HG02642 (cell line): ENCODE data around the gene CRYL1.
A peak's percentile ranks its signal among the peaks of the same experiment; 100 is the strongest.

Source experiments
- ATAC-seq: cut with Tn5 transposase; IDR thresholded peaks from one replicate; pipeline ENCODE4 v1.9.1; 2021; ENCODE audit warnings: mild to moderate bottlenecking; ENCODE audit not compliant: unreplicated experiment, poor library complexity

CRYL1 gene

GRCh38 chr13:20525601-20526544 is at the start of gene CRYL1:
TSS of gene CRYL1 (minus strand) at chr13:20525857. CDS start at chr13:20525794, 63 bp downstream.
- peak; percentile 83 for ATAC-seq

DNA sequence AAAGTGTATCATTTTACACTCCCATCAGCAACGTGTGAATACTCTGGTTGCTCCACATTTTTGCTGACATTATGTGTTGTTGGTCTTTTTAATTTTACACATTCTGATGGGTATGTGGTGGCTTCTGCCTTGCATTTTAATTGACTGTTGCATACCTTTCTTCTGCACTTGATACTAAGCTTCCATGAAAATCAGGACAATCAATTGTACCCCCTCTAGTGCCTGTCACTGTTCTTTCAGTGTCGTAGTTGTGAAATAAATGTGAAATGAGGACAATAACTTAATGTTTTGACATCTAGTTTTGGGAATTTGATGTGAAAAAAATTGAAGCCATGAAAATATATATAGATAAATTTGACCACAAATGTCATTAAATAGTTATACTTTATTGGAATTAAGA is 48.0 kb upstream of the CRYL1 start:
- no peak for ATAC-seq

GRCh38 chr13:20573186-20573585 is 47.5 kb upstream of the CRYL1 start:
- ATAC-seq = no peak

DNA sequence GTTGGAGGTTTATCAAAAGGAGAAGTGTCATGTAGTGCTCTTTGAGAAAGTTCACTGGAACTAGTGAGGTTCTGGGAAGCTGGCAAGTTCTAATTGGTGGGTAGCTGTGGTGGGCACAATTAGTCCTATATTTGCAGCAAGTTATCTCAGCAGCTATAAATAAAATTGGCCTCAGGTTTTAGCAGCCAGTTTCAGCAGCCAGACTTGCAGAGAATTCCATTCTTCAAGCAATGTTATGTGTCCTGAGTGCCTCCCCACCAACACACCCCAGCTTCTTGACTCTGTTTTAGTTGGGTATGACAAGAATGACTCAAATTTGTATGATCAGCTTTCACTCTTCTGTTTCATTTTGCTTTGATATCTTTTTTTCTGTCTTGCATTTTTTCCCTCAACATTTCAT is 46.0 kb upstream of the CRYL1 start:
- ATAC-seq = no peak

DNA sequence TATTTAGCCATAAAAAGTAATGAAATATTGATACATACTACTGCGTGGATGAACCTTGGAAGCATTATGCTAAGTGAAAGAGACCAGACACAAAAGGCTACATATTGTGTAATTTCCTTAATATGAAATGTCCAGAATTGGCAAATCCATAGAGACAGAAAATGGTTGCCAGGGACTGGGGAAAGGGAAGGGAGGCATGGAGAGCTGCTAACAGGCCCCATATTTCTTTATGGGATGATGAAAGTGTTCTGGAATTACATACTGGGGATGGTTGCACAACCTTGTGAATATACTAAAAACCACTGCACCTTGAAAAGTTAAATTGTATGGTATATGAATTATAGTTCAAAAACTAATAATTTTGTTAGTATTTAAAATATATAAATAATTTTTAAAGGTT is 44.9 kb upstream of the CRYL1 start:
- no peak for ATAC-seq

DNA sequence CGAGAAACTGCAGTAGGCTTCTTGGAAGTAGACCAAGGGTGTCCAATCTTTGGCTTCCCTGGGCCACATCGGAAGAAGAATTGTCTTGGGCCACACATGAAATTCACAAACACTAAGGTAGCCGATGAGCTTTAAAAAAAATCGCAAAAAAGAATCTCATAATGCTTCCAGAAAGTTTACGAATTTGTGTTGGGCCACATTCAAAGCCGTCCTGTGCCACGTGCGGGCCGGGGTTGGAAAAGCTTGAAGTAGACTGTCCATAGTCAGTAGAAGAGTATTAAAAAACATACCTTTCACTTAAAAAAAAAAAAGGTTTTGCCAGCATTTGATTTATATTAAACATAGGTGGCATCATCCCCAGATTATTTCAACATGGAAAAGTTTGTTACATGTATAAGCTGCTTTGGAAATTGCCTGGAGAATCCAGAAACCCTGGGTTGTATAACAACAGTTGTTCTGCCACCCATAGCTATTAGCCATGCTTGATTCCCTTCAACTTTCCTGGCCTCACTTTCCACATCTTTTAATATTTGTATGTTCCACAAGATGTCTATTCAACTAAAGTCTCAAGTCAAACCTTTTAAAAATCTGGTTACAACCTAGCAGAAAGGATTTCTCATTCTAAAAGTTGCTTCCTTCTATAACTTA is 42.3 kb upstream of the CRYL1 start:
- no peak for ATAC-seq

- peak; percentile 89 for ATAC-seq
Measured at GRCh38 chr13:20566898-20567874, 41.5 kb upstream of the CRYL1 start, which contains the start of gene IFT88. TSS of gene IFT88 (plus strand) at chr13:20567157. CDS start at chr13:20574386, 7,229 bp downstream.

GRCh38 chr13:20566468-20566897 is 40.8 kb upstream of the CRYL1 start:
- ATAC-seq = peak; percentile 3

DNA sequence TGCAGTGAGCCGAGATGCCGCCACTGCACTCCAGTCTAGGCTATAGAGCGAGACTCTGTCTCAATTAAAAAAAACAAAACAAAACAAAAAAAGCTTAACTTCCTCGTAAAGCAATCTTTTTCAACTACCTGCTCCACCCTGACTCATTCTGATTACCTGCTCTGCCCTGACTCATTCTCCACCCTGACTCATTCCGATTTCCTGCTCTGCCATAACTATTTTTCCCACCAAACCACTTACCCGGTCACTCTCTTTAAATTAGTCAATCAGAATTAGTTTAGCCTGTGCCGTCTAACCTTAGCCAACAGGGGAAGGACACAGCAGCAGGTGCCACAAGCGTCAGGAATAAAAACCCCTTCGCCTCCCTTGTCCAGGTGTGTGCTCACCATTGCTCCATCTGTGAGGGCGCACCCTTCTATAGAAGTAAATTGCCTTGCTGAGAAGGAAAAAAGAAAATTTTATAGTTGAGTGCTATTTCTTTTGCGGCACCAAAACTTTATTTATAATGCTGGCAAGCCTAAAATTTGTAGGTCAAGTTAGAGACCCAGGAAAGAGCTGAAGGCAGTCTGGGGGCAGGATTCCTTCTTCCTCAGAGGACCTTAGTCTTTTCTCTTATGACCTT is 39.6 kb upstream of the CRYL1 start:
- ATAC-seq = no peak

DNA sequence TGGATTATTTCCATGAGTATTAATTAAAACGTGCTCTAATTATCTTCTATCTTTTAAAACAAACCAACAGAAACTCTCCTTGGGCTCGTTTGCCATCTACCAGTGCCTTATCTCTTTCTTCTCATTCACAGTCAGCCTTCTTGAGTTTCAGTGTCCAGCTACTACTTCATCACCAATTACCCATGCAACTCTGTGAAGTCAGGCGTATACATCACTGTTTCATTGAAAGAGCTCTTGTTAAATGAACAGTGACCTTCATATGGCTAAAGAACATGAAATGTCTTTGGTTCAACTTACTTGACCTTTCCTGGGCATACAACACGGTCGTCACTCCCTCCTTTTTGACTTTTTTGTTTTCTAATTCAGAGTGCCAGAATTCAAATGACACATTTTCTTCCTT is 36.1 kb upstream of the CRYL1 start:
- no peak for ATAC-seq

DNA sequence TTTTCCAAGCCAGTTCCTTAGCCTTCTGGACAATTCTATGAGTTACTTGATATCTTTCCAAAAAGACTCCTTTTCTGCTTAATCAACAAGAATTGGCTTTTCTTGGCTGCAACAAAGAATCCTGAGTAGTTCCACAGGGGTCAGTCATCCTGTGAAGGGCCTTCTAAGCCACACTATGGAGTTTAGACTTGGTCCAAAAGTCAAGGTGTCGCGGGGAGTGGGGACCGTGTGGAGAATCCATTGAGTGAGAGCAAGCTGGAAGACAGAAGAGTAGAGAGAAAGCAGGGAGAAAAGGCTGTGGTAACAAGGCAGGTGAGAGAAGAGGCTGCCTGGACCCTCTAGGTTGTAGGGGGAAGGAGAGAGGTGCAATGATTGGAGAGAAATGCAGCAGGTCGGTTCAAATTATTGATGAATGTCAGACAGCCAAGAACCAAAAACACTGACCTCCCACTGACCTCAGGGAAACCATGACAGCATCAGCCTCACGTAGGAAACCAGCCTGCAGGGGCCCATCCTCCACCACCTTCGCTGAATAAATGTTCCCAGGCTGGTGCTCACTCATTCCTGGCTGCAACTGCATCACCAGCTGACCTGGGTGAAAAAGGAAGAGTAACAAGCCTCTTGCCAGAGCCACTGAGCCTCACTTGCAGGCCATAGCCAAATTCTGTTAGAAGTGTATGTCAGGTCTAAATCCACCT is 34.2 kb upstream of the CRYL1 start:
- no peak for ATAC-seq

- no peak for ATAC-seq
Measured at GRCh38 chr13:20558982-20559381, 33.3 kb upstream of the CRYL1 start.

- no peak for ATAC-seq
Measured at GRCh38 chr13:20553311-20553710, 27.7 kb upstream of the CRYL1 start.

DNA sequence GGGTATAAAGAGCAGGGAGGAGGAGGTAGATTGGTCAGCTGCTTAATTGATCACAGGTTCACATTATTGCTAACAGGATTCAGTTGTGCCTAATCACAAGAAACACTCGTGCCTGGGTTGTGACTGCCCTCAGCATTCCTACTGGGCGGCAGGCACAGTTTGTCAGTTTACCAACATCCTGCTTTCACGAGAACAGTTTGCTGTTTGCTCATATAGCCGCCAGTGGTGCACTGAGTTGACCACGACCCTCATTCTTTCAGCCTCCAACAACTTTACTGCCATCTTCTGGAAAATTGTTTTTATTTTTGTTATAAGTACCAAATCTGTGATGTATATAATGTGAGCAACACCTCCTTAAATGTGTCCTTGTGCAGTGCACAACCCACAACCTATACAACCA is 25.1 kb upstream of the CRYL1 start:
- no peak for ATAC-seq

GRCh38 chr13:20547479-20547908 is 21.8 kb upstream of the CRYL1 start:
- no peak for ATAC-seq

GRCh38 chr13:20546556-20546955 is 20.9 kb upstream of the CRYL1 start:
- ATAC-seq = peak; percentile 52

DNA sequence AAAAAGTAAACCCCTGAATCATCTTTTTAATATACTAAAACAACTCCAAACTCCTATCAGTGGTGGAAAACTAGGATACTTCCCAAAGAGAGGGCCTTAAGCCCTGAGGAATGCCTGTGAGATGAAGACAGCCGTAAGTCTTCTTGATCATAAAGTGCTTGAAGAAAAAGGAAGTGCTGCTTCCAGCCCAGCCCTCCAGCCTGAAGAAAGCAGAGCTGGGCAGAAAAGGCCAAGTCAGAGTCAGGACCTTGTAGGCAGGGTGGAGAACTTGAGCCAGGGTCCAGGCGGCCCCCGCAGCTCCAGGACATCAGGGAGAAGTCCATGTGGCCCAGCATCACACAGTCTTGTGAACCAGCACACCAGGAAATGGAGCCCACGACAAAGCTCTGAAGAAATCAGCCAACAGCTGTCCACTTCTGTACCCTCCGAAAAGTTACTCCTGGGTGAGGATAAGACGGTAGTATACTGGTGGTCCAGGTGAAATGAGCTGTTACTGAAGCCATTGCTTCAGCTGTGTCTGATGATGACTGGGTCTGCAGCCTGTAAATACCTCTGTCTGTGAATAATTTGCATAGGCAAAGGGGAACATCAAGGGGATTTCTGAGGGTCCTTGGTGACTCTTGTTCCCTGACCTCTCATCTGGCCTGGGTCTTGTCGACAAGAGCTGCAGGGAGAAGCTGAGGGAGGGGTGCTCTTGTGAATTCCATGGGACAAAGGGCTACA is 18.7 kb upstream of the CRYL1 start:
- ATAC-seq = no peak

DNA sequence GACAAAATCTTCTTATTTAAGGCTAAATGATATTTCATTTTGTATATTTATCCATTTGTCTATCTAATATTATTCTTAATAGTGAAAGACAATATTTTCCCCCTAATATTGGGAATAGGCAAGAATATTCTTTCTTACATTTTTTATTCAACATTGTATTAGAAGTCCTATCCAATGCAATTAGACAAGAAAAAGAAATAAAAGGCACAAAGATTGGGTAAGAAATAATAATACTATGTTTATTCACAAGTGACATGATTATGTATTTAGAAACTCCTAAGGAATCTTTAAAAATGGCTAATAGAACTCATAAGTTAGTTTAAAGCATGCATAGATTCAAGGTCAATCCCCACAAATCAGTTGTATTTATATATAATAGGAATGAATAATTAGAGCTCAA is 11.3 kb upstream of the CRYL1 start:
- ATAC-seq = no peak
